ENCODE data around the gene FAM234B.

GRCh38 chr12:13097491-13098011 lies 53.4 kb downstream of the FAM234B start:
- TF ChIP-seq, protein P1, sequence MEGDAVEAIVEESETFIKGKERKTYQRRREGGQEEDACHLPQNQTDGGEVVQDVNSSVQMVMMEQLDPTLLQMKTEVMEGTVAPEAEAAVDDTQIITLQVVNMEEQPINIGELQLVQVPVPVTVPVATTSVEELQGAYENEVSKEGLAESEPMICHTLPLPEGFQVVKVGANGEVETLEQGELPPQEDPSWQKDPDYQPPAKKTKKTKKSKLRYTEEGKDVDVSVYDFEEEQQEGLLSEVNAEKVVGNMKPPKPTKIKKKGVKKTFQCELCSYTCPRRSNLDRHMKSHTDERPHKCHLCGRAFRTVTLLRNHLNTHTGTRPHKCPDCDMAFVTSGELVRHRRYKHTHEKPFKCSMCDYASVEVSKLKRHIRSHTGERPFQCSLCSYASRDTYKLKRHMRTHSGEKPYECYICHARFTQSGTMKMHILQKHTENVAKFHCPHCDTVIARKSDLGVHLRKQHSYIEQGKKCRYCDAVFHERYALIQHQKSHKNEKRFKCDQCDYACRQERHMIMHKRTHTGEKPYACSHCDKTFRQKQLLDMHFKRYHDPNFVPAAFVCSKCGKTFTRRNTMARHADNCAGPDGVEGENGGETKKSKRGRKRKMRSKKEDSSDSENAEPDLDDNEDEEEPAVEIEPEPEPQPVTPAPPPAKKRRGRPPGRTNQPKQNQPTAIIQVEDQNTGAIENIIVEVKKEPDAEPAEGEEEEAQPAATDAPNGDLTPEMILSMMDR (IDR thresholded peaks at IDR 0.05; ENCODE audit: poor library complexity, severe bottlenecking) = no peak
- TF ChIP-seq REST (IDR thresholded peaks at IDR 0.05; ENCODE audit: borderline replicate concordance) (no peak), RAD21 (conservative IDR thresholded peaks at IDR 0.05) (no peak), EZH2 (IDR thresholded peaks at IDR 0.05; ENCODE audit: borderline replicate concordance, insufficient read depth, low read length, poor library complexity, severe bottlenecking) (no peak), POLR2AphosphoS5 (IDR thresholded peaks at IDR 0.05) (no peak)
